Activated T-helper 2 cell treated with anti-CD3 and anti-CD28 coated beads, Interferon-gamma antibody, Interleukin-2, Interleukin-4, amounts not matched to agents 10 μg/mL and 5 μg/mL and 100 μg/mL, durations not matched to agents 14 hours and 24 hours and 36 hours (primary cell): Measurements from ENCODE around the gene USP54. TPM values are rescaled to one million over a fixed set of nuclear protein-coding genes. Genes with fewer than 3 reads are reported as not detected.

Source experiments
- DNase-seq: peaks from one replicate; pipeline ENCODE4 v3.0.0; 2021; ENCODE audit warnings: low spot score
- H3K27ac Mint-ChIP-seq: one replicate; pipeline ENCODE4 v1.8.0; 2021; ENCODE audit warnings: mixed read lengths
- H3K27me3 Mint-ChIP-seq: one replicate; pipeline ENCODE4 v1.8.0; 2021; ENCODE audit warnings: low read depth, mixed read lengths
- H3K36me3 Mint-ChIP-seq: one replicate; pipeline ENCODE4 v1.8.0; 2021; ENCODE audit warnings: low read depth, mixed read lengths
- H3K4me1 Mint-ChIP-seq: one replicate; pipeline ENCODE4 v1.8.0; 2021; ENCODE audit warnings: low read depth, mixed read lengths
- H3K4me3 Mint-ChIP-seq: one replicate; pipeline ENCODE4 v1.8.0; 2021; ENCODE audit warnings: low read depth, mild to moderate bottlenecking, moderate library complexity, mixed read lengths
- H3K9me3 Mint-ChIP-seq: one replicate; pipeline ENCODE4 v1.8.0; 2021; ENCODE audit warnings: mixed read lengths
- intact Hi-C: fragments of 100-400 bp; cut with micrococcal nuclease; formaldehyde crosslinking; loops from one replicate; pipeline ENCODE4 v1.15.1; 2023
- total RNA-seq: library from RNA; stranded (reverse); gene quantifications from 2 replicates; pipeline ENCODE4 v1.2.3, GENCODE V29; 2022

USP54 gene
- total RNA-seq, 1 donor from 2014 or later, result 5.7 TPM

DNA sequence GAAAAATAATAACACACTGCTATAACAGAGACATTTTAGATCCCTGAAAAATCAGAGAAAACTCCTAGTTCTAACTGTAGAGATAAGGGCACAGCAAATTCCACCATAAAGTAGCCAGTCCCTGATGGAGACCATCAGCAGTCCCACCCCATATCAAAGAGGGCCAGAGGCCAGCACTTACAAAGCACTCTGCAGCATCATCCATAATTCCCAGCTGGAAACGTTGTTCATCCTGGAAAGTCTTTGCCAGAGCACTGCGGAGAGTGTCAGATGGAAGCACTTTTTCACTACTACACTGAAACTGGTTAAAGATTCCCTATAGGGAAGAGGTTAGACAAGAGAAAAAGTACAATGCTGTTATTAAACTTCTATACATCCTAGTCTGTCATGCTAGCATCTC is 45.8 kb downstream of the USP54 start:
- Mint-ChIP-seq H3K4me3 (no peak overlapping the region), H3K36me3 (no peaks in the 10 kb centered on the region), H3K4me1 (peaks cover 1% of the 10 kb centered on the region), H3K9me3 (no peaks in the 10 kb centered on the region), H3K27me3 (peaks cover 9% of the 10 kb centered on the region), H3K27ac (no peak overlapping the region)
- intact Hi-C loops, result no loop called here
- DNase-seq, result no peak

DNA sequence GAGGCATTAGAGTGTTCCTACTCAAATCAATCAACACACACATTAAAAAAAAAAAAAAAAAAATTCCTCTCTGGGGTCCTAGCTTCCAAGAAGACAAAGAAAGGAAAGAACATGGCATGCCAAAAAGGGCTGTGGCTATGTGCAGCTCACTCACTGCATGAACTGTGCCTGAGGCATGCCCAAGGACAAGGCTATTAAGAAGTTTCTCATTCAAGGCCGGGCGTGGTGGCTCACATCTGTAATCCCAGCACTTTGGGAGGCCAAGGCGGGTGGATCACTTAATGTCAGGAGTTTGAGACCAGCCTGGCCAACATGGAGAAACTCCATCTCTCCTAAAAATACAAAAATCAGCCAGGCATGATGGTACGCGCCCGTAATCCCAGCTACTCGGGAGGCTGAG is 53.4 kb downstream of the USP54 start:
- DNase-seq, result no peak
- H3K36me3 Mint-ChIP-seq, result no peaks in the 10 kb centered on the region

DNA sequence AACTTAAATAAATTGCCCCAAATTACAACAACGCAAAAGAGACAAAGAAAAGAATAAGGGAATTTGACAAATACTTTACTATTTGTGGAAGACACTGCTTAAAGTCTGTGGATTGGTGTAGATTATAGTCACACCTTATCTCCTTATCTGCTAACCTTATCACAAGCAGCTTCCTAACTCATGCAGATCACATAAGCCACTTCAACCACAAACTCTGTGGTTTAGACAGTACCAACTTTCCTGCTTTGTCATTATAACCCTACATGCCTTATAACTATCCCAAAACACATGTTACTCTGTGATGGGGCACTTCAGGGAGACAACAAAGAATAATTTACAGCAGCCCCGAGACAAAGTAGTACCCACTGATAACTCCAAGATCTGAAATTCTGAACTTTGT is 53.9 kb downstream of the USP54 start:
- no peak overlapping the region for H3K4me3 Mint-ChIP-seq
- no peaks in the 10 kb centered on the region for H3K9me3 Mint-ChIP-seq
- H3K27ac Mint-ChIP-seq, result no peak overlapping the region
- no peaks in the 10 kb centered on the region for H3K36me3 Mint-ChIP-seq
- peaks cover 19% of the 10 kb centered on the region for H3K4me1 Mint-ChIP-seq
- no peak for DNase-seq
- intact Hi-C loops, result no loop called here
- peaks cover 27% of the 10 kb centered on the region for H3K27me3 Mint-ChIP-seq

More for the DNA sequence above, 53.4 kb downstream of the USP54 start:
- intact Hi-C loops, result no loop called here
- Mint-ChIP-seq H3K9me3 (no peaks in the 10 kb centered on the region), H3K4me1 (peaks cover 19% of the 10 kb centered on the region), H3K27me3 (peaks cover 27% of the 10 kb centered on the region), H3K27ac (no peak overlapping the region), H3K4me3 (no peak overlapping the region)

DNA sequence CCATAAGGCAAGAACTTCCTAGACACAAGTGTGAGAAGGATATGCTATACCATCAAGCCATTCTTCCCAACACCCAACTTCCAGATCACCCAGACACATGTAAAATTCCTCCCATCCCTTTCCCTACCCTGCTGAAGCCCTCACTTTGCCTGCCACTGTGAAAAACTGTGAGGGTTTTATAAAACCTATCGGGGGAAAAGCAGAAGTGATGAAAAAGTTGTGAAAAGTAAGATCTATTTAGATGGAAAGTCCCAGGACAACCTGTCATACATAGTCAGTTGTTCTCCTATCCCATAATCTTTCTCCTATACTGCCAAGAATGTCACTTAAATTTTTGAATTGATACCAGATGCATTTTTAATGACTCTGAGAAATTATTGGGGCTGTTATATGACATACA is 56.3 kb downstream of the USP54 start:
- Mint-ChIP-seq H3K36me3 (no peaks in the 10 kb centered on the region), H3K9me3 (no peaks in the 10 kb centered on the region), H3K4me3 (no peak overlapping the region), H3K27me3 (peaks cover 21% of the 10 kb centered on the region), H3K27ac (no peak overlapping the region), H3K4me1 (peaks cover 19% of the 10 kb centered on the region)
- intact Hi-C loops, result no loop called here
- no peak for DNase-seq

DNA sequence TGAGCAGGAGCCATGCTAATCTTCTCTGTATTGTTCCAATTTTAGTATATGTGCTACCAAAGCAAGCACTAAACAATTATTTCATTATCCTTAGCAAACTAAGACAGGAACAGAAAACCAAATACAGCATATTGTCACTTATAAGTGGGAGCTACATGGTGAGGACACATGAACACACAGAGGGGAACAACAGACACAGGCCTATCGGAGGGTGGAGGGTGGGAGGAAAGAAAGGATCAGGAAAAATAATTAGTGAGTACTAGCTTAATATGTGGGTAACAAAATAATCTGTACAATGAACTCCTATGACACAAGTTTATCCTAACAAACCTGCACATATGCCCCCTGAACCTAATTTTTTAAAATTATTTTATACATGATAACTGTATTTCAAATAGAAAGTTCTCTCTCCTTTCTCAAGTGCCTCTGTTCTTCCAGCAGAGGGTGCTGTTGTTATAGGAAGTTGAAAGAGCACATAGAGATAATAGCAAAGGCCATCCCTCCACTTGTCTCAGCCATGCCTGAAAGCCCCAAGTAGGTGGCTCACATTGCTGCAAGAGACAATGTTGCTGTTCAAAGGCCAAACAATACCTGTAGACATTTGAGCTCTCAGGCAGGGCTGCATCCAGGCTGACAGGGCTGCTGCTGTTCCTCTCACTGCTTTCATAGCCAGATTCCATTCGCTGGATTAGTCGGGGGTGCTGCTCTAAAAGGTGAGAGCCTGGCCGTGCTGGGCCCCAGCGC is 61.9 kb downstream of the USP54 start:
- peaks cover 6% of the 10 kb centered on the region for H3K27me3 Mint-ChIP-seq

DNA sequence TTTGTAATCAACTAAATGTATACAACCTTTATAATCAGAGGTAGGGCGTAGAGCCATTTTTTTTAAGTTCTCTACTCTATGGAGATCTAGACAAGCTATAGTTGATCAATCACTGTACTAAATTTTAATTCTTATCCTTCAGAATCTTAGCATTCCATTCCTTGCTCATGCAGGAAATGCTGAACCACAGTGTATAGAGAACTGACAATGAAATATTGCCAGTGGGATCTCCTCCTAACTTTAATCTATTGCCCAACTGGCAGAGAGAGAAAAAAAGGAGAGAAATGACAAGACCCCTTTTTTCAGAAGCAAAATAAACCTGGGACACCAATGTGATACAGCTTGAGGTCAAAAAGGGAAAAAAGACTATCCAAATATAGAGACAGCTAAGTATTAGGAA is 68.9 kb downstream of the USP54 start:
- DNase-seq, result no peak
- intact Hi-C loops, result no loop called here
- Mint-ChIP-seq H3K27me3 (no peaks in the 10 kb centered on the region), H3K9me3 (no peaks in the 10 kb centered on the region), H3K27ac (no peak overlapping the region), H3K36me3 (no peaks in the 10 kb centered on the region), H3K4me1 (peaks cover 2% of the 10 kb centered on the region), H3K4me3 (no peak overlapping the region)

More for the DNA sequence above, 61.9 kb downstream of the USP54 start:
- no peaks in the 10 kb centered on the region for H3K9me3 Mint-ChIP-seq
- peak; percentile 25 for DNase-seq
- intact Hi-C loops, result loop anchor here (1.0 to 5.0 kb wide), 2 partner anchors 98 to 115 kb away; no protein-coding TSS in a partner anchor
- H3K36me3 Mint-ChIP-seq, result no peaks in the 10 kb centered on the region
- H3K27ac Mint-ChIP-seq, result no peak overlapping the region
- no peaks in the 10 kb centered on the region for H3K4me1 Mint-ChIP-seq
- H3K4me3 Mint-ChIP-seq, result no peak overlapping the region

DNA sequence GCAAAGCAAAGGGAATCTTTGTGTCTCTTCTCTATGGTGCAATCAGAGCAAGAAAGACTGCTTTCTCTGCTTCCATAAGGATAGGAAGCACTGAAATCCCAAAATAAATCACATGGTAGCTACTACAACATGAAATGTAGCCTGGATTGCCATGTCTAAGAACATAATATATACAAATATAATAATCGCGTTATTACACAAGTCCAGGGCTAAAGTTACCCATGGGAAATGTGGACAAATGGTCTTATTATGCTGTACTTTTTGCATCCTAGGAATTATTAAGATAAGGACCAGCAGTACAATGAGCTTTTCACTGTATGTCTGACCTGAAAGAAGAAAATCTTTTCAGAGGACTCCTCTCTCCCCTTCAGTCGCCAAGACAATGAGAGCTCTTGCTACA is 71.8 kb downstream of the USP54 start:
- H3K27ac Mint-ChIP-seq, result no peak overlapping the region
- peaks cover 2% of the 10 kb centered on the region for H3K4me1 Mint-ChIP-seq
- intact Hi-C loops, result no loop called here
- no peaks in the 10 kb centered on the region for H3K9me3 Mint-ChIP-seq
- no peaks in the 10 kb centered on the region for H3K36me3 Mint-ChIP-seq
- no peak overlapping the region for H3K4me3 Mint-ChIP-seq
- H3K27me3 Mint-ChIP-seq, result no peaks in the 10 kb centered on the region
- DNase-seq, result no peak

DNA sequence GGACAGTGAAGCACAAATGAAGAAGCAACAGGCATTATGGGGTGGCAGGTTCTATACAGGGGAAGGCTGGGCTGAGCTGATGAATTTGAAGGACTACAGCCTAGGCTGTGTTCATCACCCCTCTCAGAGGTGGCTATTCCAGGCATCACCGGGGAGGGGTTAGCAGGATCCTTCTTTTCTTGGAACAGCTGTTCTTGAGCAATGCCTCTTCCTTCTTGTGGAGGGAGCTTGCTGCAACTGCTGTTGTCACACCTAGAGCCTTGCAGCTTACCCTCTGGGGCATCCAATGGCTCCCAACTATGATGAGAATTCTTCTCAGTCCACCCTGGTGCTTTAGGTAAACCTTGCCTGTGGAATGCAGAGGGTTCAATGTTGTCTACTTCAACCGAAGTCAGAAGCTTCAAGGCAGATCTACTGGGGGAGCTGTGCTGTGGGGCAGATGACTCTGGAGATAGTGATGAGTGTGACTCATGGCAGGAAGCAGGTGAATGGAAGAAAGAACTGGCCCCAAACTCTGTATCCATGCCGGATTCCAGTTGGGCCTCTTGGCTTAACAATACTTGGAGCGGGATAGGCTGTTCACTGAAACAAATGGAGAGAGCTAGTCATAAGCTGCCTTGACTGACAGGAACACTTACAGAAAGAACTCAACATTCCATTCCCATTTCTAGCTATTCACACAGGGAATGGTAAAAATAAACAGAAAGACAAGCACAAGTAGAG is 73.8 kb downstream of the USP54 start:
- no peak overlapping the region for H3K4me3 Mint-ChIP-seq
- no peak overlapping the region for H3K27ac Mint-ChIP-seq
- H3K27me3 Mint-ChIP-seq, result no peaks in the 10 kb centered on the region
- DNase-seq, result no peak
- no peaks in the 10 kb centered on the region for H3K36me3 Mint-ChIP-seq
- intact Hi-C loops, result no loop called here
- H3K9me3 Mint-ChIP-seq, result no peaks in the 10 kb centered on the region
- peaks cover 2% of the 10 kb centered on the region for H3K4me1 Mint-ChIP-seq

DNA sequence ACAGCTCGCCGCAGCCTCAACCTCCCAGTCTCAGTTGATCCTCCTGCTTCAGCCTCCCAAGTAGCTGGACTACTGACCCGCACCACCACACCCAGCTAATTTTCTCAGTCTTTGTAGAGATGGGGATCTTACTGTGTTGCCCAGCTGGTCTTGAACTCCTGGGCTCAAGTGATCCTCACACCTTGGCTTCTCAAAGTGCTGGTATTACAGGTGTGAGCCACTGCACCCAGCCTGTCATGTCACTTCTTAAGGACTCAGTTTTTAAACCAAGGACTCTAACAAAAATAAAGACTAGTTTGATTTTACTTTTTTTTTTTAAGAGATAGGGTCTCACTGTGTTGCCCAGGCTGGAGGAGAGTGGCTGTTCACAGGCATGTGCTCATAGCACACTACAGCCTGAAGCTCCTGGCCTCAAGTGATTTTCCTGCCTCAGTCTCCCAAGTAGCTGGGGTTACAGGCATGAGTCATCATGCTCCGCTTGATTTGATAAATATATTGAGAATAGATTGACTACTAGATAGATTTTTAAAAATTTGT is 78.9 kb downstream of the USP54 start:
- no peaks in the 10 kb centered on the region for H3K9me3 Mint-ChIP-seq
- no peak overlapping the region for H3K4me3 Mint-ChIP-seq
- no peak for DNase-seq
- H3K36me3 Mint-ChIP-seq, result no peaks in the 10 kb centered on the region
- no peaks in the 10 kb centered on the region for H3K4me1 Mint-ChIP-seq
- no peaks in the 10 kb centered on the region for H3K27me3 Mint-ChIP-seq
- no peak overlapping the region for H3K27ac Mint-ChIP-seq
- intact Hi-C loops, result no loop called here

DNA sequence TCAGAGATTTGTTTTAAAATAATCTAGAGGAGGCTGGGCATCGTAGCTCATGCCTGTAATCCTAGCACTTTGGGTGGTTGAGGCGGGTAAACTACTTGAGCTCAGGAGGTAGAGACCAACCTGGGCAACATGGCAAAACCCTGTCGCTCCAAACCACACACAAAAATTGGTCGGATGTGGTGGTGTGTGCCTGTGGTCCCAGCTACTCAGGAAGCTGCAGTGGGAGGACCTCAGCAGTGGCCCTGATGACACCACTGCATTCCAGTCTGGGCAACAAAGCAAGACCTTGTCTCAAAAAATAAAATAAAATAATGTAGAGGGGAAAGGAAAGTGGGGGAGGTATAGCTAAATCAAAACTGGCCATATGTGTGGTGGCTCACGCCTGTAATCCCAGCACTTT is 81.4 kb downstream of the USP54 start:
- intact Hi-C loops, result no loop called here
- Mint-ChIP-seq H3K4me3 (no peak overlapping the region), H3K27ac (no peak overlapping the region), H3K9me3 (no peaks in the 10 kb centered on the region), H3K4me1 (no peaks in the 10 kb centered on the region), H3K27me3 (no peaks in the 10 kb centered on the region), H3K36me3 (peaks cover 5% of the 10 kb centered on the region)
- DNase-seq, result no peak

DNA sequence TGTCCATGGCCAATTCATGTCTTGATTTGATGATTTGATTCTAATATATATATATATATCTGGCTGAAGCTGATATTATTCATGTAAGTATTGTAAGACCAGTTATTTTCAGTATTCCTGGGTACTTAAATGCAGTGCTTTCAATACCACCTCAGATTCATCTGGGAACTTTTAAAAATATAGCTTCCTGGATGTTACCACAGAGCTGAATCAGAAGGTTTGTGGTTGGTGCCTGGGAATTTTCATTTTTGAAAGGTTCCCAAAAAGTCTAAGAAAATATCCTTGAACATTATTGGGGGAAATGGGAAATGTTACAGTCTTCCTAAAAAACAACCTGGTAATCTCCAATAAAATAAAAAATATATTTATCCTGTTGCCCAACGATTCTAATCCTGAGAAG is 84.7 kb downstream of the USP54 start:
- Mint-ChIP-seq H3K36me3 (peaks cover 26% of the 10 kb centered on the region), H3K4me1 (peaks cover 9% of the 10 kb centered on the region), H3K4me3 (no peak overlapping the region), H3K9me3 (no peaks in the 10 kb centered on the region), H3K27me3 (no peaks in the 10 kb centered on the region), H3K27ac (no peak overlapping the region)
- intact Hi-C loops, result no loop called here
- DNase-seq, result no peak

DNA sequence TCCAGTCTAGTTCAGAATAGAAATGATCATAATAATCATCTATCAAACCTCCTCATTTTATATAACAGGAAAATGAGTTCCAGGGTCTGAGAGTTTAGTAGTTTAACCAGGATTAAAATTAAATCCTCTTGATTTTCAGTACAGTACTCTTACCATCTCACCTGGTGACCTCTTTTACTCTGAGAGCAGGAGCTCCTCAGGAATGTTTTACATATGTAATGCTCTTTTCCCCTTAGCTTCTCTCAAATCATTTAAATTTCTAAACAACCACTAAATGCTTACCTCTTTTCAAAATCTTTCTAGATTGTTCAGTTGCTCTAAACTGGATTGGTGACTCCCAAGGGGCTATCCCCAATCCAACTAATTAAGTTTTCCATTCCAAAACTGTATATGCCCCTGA is 85.1 kb downstream of the USP54 start:
- DNase-seq, result no peak
- intact Hi-C loops, result no loop called here
- H3K9me3 Mint-ChIP-seq, result no peaks in the 10 kb centered on the region
- H3K27me3 Mint-ChIP-seq, result no peaks in the 10 kb centered on the region
- H3K36me3 Mint-ChIP-seq, result peaks cover 29% of the 10 kb centered on the region
- no peak overlapping the region for H3K27ac Mint-ChIP-seq
- peaks cover 14% of the 10 kb centered on the region for H3K4me1 Mint-ChIP-seq
- no peak overlapping the region for H3K4me3 Mint-ChIP-seq

DNA sequence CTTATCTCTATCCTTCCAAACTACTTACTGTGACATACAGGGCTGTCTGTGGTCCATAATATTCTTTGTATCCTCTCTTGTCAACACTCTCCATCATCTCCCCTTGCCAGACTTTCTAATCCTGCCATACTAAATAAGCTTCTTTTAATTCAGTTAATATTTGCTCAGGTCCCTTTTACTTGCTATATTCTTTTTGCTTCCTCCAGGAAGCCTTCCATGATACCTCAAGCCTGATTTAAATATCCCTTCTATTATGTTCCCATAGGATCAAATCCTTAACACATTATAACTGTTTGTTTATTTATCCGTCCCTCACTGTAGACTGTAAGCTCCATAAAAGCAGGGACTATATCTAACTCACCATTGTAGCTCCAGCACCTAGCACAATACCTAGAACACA is 88.1 kb downstream of the USP54 start:
- peaks cover 20% of the 10 kb centered on the region for H3K4me1 Mint-ChIP-seq
- H3K27ac Mint-ChIP-seq, result no peak overlapping the region
- intact Hi-C loops, result no loop called here
- DNase-seq, result no peak
- H3K9me3 Mint-ChIP-seq, result no peaks in the 10 kb centered on the region
- H3K27me3 Mint-ChIP-seq, result no peaks in the 10 kb centered on the region
- H3K4me3 Mint-ChIP-seq, result no peak overlapping the region
- peaks cover 29% of the 10 kb centered on the region for H3K36me3 Mint-ChIP-seq
